ENCODE results near the gene SCFD2. TPM values are rescaled to one million over a fixed set of nuclear protein-coding genes. Genes with fewer than 3 reads are reported as not detected.

SCFD2 gene
- total and polyA plus RNA-seq, 2 donors, result 5.0 to 12.1 TPM

DNA sequence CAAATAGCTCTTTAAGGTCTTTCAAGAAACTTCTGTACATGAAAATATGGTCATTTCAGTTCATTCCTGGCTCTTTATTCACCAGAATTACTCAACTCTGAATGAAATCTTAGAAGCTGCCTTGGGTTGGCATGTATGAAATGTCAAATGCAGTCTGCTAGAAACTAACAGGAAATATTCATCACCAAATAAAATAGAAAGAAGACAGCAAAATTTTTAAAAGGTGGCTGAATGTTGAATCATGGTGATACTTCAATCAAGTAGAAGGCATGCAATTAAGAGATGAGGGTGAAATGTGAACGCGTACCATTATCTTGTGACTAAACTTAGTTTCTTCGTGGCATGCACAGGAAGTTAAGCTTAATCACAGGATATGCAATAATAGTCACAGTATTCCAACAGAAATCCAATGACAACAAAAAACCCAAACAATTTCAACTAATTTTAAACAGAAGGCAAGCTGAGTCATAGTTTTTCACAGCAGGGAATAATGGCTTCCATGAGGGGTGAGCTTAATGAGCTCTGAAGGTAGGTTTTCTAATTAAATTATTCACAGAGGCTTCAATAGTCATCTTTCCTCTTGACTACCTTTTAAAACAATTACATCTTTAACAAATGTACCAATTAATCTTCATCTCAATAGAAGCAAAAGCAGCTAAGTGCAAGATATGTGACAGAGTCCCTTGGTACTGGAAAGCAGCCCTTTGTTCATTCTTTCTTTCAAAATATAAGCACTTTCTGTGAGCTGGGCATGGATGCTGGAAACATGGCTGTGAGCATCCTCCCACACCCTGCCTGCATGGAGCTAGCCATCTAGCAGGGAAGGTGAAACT, 44.5 kb downstream of the SCFD2 start:
- Histone ChIP-seq H3K9me3 (ENCODE audit: control insufficient read depth in 2 of 2, insufficient read depth in 1 of 2, low read length in 1 of 2) (no peaks in the 10 kb centered on the region), H3K36me3 (ENCODE audit: control insufficient read depth in 2 of 2, insufficient read depth in 2 of 2, low read length in 1 of 2) (no peaks in the 10 kb centered on the region), H3K27ac (ENCODE audit: low read depth in 1 of 2, low read length in 1 of 2) (no peak overlapping the region), H3K4me3 (ENCODE audit: low read length in 2 of 2) (no peak overlapping the region), H3K4me1 (ENCODE audit: control insufficient read depth in 2 of 2, insufficient read depth in 2 of 2, low read length in 2 of 2) (no peaks in the 10 kb centered on the region), H3K27me3 (ENCODE audit: control insufficient read depth in 2 of 2, insufficient read depth in 1 of 2, low read length in 1 of 2) (no peaks in the 10 kb centered on the region)
- no peak for DNase-seq (ENCODE audit: low read depth in 6 of 9, low spot score in 9 of 9)
- WGBS, result 49% methylated on average over 3 of the region's 3 CpGs

DNA sequence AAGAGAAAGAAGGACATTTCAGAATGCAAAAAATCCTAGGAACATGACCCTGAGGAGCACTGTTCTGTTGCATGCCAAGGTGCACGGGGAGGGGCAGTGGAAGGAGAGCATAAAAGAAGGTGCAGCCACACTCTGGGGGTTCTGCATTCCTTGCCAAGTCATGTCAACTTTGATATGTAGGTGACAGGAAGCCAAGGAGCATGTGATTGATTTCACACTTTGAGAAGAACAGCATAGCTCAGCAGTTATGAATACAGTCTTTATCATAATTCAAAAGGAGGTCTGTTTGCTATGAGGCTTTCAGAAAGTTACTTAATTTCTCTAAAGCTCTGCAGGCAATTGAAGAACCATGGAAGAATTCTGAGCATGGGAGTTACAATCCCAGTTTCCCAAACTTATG, 50.6 kb downstream of the SCFD2 start:
- peak in 5 of 9 donors; percentile 8 to 48 (median 18) for DNase-seq (ENCODE audit: low read depth in 6 of 9, low spot score in 9 of 9)
- no peaks in the 10 kb centered on the region for H3K27me3 ChIP-seq (ENCODE audit: control insufficient read depth in 2 of 2, insufficient read depth in 1 of 2, low read length in 1 of 2)
- WGBS, result 59% methylated on average over 1 of the region's 1 CpG
- no peak overlapping the region for H3K27ac ChIP-seq (ENCODE audit: low read depth in 1 of 2, low read length in 1 of 2)
- no peak overlapping the region for H3K4me3 ChIP-seq (ENCODE audit: low read length in 2 of 2)
- H3K9me3 ChIP-seq (ENCODE audit: control insufficient read depth in 2 of 2, insufficient read depth in 1 of 2, low read length in 1 of 2), result no peaks in the 10 kb centered on the region
- H3K36me3 ChIP-seq (ENCODE audit: control insufficient read depth in 2 of 2, insufficient read depth in 2 of 2, low read length in 1 of 2), result no peaks in the 10 kb centered on the region
- H3K4me1 ChIP-seq (ENCODE audit: control insufficient read depth in 2 of 2, insufficient read depth in 2 of 2, low read length in 2 of 2), result peaks cover 2 to 3% of the 10 kb centered on the region in 2 donors

DNA sequence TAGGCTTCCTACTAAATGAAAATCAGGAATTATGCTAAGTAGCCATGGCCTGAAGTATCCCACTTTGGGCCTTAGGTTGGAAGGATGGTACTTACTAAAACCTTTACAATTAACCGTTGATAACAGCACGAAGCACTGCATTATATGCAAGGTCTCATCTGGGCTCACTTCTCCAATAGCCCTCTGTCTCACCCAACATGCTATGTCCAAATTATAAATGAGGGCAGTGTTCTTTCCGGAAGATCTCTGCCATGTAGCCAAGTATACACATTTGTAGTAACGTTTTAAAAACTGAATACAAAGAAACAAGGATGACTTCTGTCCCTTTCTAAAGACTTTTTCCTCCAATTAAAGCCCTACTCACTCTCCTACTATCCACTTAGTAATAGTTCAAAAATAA, 51.6 kb downstream of the SCFD2 start:
- Histone ChIP-seq H3K27ac (ENCODE audit: low read depth in 1 of 2, low read length in 1 of 2) (no peak overlapping the region), H3K9me3 (ENCODE audit: control insufficient read depth in 2 of 2, insufficient read depth in 1 of 2, low read length in 1 of 2) (no peaks in the 10 kb centered on the region), H3K4me1 (ENCODE audit: control insufficient read depth in 2 of 2, insufficient read depth in 2 of 2, low read length in 2 of 2) (peaks cover 2 to 3% of the 10 kb centered on the region in 2 donors), H3K36me3 (ENCODE audit: control insufficient read depth in 2 of 2, insufficient read depth in 2 of 2, low read length in 1 of 2) (no peaks in the 10 kb centered on the region), H3K27me3 (ENCODE audit: control insufficient read depth in 2 of 2, insufficient read depth in 1 of 2, low read length in 1 of 2) (no peaks in the 10 kb centered on the region), H3K4me3 (ENCODE audit: low read length in 2 of 2) (no peak overlapping the region)
- no peak for DNase-seq (ENCODE audit: low read depth in 6 of 9, low spot score in 9 of 9)
- 97% methylated on average over 4 of the region's 4 CpGs for WGBS

DNA sequence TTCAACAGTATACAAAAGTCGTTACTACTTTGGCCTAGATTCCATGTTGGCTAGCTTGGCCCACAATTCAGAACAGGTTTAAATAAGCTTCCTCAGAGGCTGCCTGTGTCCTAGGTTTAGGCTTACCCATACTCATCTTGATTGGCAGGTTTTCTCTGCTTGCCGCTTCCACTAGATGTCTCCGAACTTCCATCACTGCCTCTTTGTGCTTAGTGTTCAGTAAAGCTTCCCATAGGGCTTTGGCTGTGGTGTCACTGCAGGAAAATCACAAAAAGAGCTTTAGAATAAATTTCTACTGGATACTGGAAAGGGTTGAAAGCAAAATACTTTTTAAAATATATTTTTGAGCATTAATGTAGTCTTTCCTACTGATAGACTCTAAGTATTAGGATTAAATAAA, 52.4 kb downstream of the SCFD2 start:
- no peak overlapping the region for H3K27ac ChIP-seq (ENCODE audit: low read depth in 1 of 2, low read length in 1 of 2)
- H3K36me3 ChIP-seq (ENCODE audit: control insufficient read depth in 2 of 2, insufficient read depth in 2 of 2, low read length in 1 of 2), result no peaks in the 10 kb centered on the region
- H3K9me3 ChIP-seq (ENCODE audit: control insufficient read depth in 2 of 2, insufficient read depth in 1 of 2, low read length in 1 of 2), result no peaks in the 10 kb centered on the region
- peaks cover 2 to 3% of the 10 kb centered on the region in 2 donors for H3K4me1 ChIP-seq (ENCODE audit: control insufficient read depth in 2 of 2, insufficient read depth in 2 of 2, low read length in 2 of 2)
- no peaks in the 10 kb centered on the region for H3K27me3 ChIP-seq (ENCODE audit: control insufficient read depth in 2 of 2, insufficient read depth in 1 of 2, low read length in 1 of 2)
- 97% methylated on average over 3 of the region's 3 CpGs for WGBS
- DNase-seq (ENCODE audit: low read depth in 6 of 9, low spot score in 9 of 9), result no peak
- H3K4me3 ChIP-seq (ENCODE audit: low read length in 2 of 2), result no peak overlapping the region

DNA sequence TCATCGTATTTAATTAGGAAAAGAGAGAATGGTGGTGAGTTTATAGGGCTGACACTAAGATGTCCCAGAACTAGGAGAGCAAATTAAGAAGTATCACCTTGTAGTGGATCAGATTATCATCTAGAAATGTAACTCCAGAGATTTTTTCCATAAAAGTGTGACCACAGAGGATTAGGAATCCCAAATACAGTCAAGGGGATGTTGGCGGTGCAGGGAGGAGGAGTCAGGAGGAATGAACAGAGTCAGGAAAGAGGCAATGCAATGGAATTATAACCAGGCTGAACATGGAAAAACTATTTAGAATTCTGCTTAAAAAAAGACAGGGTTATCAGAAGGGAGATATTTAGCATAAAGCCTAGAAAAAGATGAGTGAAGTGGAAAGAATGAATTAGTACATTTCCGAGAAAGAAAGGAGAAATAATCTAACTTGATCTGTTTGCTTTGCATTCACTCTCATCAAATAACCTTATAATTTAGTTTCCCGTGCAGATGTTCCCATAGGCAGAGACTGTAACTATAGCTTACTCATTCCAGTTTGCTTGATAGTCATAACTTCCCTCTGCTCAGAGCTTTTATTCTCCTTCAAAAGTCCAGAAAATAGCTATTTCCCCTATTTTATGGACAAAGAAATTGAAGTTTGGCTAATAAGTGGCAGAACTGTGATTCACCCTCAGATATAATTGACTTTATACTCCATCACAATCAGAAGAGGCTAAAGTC, 56.4 kb downstream of the SCFD2 start:
- H3K4me3 ChIP-seq (ENCODE audit: low read length in 2 of 2), result no peak overlapping the region
- 98% methylated on average over 4 of the region's 4 CpGs for whole genome bisulfite sequencing
- H3K9me3 ChIP-seq (ENCODE audit: control insufficient read depth in 2 of 2, insufficient read depth in 1 of 2, low read length in 1 of 2), result no peaks in the 10 kb centered on the region
- no peak overlapping the region for H3K27ac ChIP-seq (ENCODE audit: low read depth in 1 of 2, low read length in 1 of 2)
- no peaks in the 10 kb centered on the region for H3K4me1 ChIP-seq (ENCODE audit: control insufficient read depth in 2 of 2, insufficient read depth in 2 of 2, low read length in 2 of 2)
- no peaks in the 10 kb centered on the region for H3K27me3 ChIP-seq (ENCODE audit: control insufficient read depth in 2 of 2, insufficient read depth in 1 of 2, low read length in 1 of 2)
- DNase-seq (ENCODE audit: low read depth in 6 of 9, low spot score in 9 of 9), result no peak
- H3K36me3 ChIP-seq (ENCODE audit: control insufficient read depth in 2 of 2, insufficient read depth in 2 of 2, low read length in 1 of 2), result no peaks in the 10 kb centered on the region

DNA sequence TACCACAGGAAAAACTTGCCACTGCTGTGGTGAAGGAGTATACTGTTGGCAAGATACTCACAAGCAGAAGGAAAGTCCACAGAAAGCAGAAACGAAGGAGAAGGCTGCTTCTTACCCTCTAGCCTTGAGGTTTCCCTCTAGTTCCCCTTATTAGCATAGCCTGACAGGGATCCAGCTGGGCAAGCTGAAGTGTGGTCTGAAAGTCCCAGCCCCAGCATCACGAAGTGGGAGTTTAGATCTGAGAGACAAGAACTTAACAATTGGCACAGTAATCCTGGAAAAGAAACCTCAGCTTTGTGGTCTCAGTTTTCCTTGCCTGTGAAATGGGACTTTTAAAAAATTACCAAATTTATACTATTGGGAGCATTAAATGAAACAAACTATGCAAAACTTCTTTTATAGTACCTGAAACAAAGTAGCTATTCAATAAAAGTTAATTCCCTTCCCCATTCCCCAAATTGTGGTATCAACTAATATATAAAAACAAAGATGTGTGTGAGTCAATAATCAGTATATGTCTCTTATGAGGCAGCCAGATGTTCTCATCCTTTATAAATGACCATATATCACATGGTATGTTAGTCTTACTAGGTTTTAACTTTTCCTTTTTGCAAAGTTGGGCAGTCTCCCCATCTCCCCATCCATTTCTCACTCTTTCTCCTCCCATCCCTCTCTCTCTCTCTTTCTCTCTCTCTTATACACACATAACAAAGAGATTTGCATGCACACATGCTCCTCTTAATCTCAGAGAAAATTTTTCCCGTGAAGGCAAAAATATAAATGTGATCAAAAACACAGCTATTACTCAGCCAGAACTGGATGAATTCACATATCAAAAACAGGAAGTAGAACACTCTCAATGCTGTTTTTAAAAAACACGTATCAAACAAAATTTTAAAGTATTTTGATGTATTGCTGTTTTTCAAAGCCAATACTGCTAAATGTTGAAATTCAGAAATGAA, 57.8 kb downstream of the SCFD2 start:
- Histone ChIP-seq H3K4me1 (ENCODE audit: control insufficient read depth in 2 of 2, insufficient read depth in 2 of 2, low read length in 2 of 2) (no peaks in the 10 kb centered on the region), H3K27me3 (ENCODE audit: control insufficient read depth in 2 of 2, insufficient read depth in 1 of 2, low read length in 1 of 2) (no peaks in the 10 kb centered on the region), H3K27ac (ENCODE audit: low read depth in 1 of 2, low read length in 1 of 2) (no peak overlapping the region), H3K4me3 (ENCODE audit: low read length in 2 of 2) (no peak overlapping the region), H3K9me3 (ENCODE audit: control insufficient read depth in 2 of 2, insufficient read depth in 1 of 2, low read length in 1 of 2) (no peaks in the 10 kb centered on the region), H3K36me3 (ENCODE audit: control insufficient read depth in 2 of 2, insufficient read depth in 2 of 2, low read length in 1 of 2) (no peaks in the 10 kb centered on the region)
- WGBS, result 57% methylated on average over 4 of the region's 4 CpGs
- peak in 1 of 9 donors; percentile 16 for DNase-seq (ENCODE audit: low read depth in 6 of 9, low spot score in 9 of 9)

DNA sequence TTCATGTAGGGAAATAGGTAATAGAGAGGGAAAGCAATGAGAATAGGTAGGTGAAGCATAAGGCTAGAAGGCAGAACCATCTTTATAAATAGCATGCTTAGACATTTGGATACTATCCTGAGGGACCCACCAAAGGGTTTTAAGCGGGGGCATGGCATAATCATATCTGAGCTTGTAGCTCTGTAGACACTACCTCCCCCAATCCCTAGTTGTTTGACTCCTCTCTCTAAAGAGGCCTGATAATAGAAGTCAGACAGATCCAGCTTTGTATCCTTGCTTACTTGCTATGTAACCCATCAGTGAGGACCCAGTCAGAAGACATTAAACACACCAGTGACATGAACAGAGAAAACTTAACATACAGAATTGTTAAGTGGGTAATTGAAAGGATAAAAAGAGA, 58.7 kb downstream of the SCFD2 start:
- WGBS, result 98% methylated on average over 1 of the region's 1 CpG
- no peak for DNase-seq (ENCODE audit: low read depth in 6 of 9, low spot score in 9 of 9)
- no peaks in the 10 kb centered on the region for H3K9me3 ChIP-seq (ENCODE audit: control insufficient read depth in 2 of 2, insufficient read depth in 1 of 2, low read length in 1 of 2)
- H3K4me1 ChIP-seq (ENCODE audit: control insufficient read depth in 2 of 2, insufficient read depth in 2 of 2, low read length in 2 of 2), result no peaks in the 10 kb centered on the region
- H3K27me3 ChIP-seq (ENCODE audit: control insufficient read depth in 2 of 2, insufficient read depth in 1 of 2, low read length in 1 of 2), result no peaks in the 10 kb centered on the region
- H3K4me3 ChIP-seq (ENCODE audit: low read length in 2 of 2), result no peak overlapping the region
- H3K27ac ChIP-seq (ENCODE audit: low read depth in 1 of 2, low read length in 1 of 2), result no peak overlapping the region
- no peaks in the 10 kb centered on the region for H3K36me3 ChIP-seq (ENCODE audit: control insufficient read depth in 2 of 2, insufficient read depth in 2 of 2, low read length in 1 of 2)

DNA sequence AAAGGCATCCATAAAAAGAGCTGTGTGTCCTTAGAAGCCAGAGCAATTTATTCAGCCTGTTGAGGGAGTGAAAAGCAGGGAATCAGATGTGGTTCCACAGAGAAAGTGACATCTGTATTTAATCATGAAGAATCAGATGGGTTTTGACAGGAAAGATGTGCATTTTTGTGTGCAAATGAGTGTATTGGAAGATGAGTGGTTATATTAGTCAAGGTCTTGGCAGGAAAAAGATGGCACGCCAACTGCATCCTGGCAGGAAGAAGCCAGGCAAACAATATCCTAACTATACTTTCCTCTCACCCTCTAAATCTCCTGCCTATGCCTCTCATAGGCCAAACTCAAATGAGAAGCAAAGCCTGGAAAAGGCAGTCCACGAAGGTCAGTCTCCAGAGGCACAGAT, 59.1 kb downstream of the SCFD2 start:
- WGBS, result 95% methylated on average over 2 of the region's 2 CpGs
- no peak overlapping the region for H3K4me3 ChIP-seq (ENCODE audit: low read length in 2 of 2)
- no peak for DNase-seq (ENCODE audit: low read depth in 6 of 9, low spot score in 9 of 9)
- H3K27me3 ChIP-seq (ENCODE audit: control insufficient read depth in 2 of 2, insufficient read depth in 1 of 2, low read length in 1 of 2), result no peaks in the 10 kb centered on the region
- H3K9me3 ChIP-seq (ENCODE audit: control insufficient read depth in 2 of 2, insufficient read depth in 1 of 2, low read length in 1 of 2), result no peaks in the 10 kb centered on the region
- no peaks in the 10 kb centered on the region for H3K4me1 ChIP-seq (ENCODE audit: control insufficient read depth in 2 of 2, insufficient read depth in 2 of 2, low read length in 2 of 2)
- no peaks in the 10 kb centered on the region for H3K36me3 ChIP-seq (ENCODE audit: control insufficient read depth in 2 of 2, insufficient read depth in 2 of 2, low read length in 1 of 2)
- no peak overlapping the region for H3K27ac ChIP-seq (ENCODE audit: low read depth in 1 of 2, low read length in 1 of 2)
